GM18951 (cell line): ENCODE results near the gene IFT43.

Experiments used
- POLR2A ChIP-seq: IDR thresholded peaks from 4 replicates; pipeline ENCODE4 v1.6.1; 2011; ENCODE audit warnings: mild to moderate bottlenecking; ENCODE audit not compliant: insufficient read length, insufficient read depth; ENCODE audit errors: extremely low read depth
- in situ Hi-C: fragments of 300-500 bp; cut with MboI; formaldehyde crosslinking; loops from one replicate; pipeline ENCODE4 v1.12.0; 2022; ENCODE audit warnings: low sequenced_read_pairs, mixed read lengths, inconsistent platforms; ENCODE audit not compliant: unreplicated experiment

Gene IFT43

DNA sequence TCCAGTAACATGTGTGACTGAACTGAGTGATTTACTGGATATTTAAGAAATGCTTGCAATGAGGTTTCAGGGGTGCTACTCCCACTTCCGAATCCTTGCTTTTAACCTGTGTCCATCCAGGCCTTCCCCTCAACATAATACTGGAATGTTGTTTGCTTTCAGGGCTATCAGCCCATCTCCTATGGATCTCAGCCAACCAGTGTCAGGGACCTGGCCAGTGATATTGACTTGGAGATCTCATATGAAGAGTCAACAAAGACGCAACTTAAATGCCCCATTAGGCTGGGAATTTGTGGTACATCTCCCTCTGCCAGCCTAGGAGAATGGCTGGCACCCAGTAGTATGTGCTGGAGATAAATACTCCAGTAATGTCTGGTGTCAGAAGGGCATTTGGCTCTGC, 889 bp upstream of the IFT43 start:
- TF ChIP-seq POLR2A, result no peak
- in situ Hi-C loops, result loop anchor here (10.0 kb wide), 1 partner anchor 270 kb away; no protein-coding TSS in a partner anchor

- in situ Hi-C loops, result loop anchor here (10.0 kb wide), 1 partner anchor 272 kb away; no protein-coding TSS in a partner anchor
- no peak for TF ChIP-seq POLR2A
These were observed 839 bp downstream of the IFT43 start for GRCh38 chr14:75986439-75986765.

GRCh38 chr14:75987201-75987970, 1.8 kb downstream of the IFT43 start:
- in situ Hi-C loops, result loop anchor here (10.0 kb wide), 1 partner anchor 273 kb away; no protein-coding TSS in a partner anchor
- no peak for TF ChIP-seq POLR2A

DNA sequence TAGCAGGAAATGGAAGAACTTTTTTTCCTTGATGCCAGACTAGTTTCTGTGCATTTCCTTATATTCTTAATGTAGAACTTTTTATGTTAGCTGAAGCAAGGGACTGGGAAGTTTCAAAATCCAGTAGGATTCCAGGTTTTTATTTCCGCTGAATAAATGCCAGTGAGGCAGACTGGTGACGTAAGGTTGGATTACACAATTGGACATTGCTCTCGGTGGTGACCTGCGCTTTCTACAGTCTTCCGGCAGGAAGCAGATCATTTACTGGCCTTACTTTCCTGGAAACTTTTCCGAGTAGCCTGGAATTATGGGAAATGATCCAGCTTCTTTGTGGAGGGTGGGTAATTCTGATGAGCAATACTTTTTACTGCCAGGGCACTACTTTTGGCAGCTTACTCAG, 3.6 kb downstream of the IFT43 start:
- no peak for TF ChIP-seq POLR2A
- in situ Hi-C loops, result loop anchor here (10.0 kb wide), 1 partner anchor 274 kb away; no protein-coding TSS in a partner anchor

DNA sequence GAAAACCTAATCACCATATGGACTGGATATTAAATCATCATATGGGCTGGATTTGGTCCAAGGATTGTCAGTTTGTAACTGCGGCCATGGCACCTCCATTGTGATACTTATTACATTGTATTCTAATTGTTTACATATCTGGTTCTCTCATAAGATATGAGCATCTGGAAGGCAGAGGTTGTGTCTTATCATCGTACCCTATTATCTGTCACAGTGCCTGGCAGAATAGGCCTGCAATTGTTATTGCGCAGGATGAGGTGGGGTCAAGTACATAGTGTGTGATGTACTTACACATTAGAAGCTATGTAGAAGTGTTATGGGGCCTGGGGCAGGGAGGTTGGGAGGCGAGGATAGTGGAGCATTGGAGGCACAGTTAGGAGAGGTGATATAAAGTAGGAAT, 4.7 kb downstream of the IFT43 start:
- no peak for TF ChIP-seq POLR2A
- in situ Hi-C loops, result no loop called here

GRCh38 chr14:75991753-75992152, 6.2 kb downstream of the IFT43 start:
- in situ Hi-C loops, result no loop called here
- no peak for TF ChIP-seq POLR2A

GRCh38 chr14:75993567-75994041, 8.0 kb downstream of the IFT43 start:
- no peak for TF ChIP-seq POLR2A
- in situ Hi-C loops, result no loop called here

- no peak for TF ChIP-seq POLR2A
- in situ Hi-C loops, result no loop called here
These were observed 9.9 kb downstream of the IFT43 start for GRCh38 chr14:75995372-75996041.

GRCh38 chr14:75996488-75996887, 10.9 kb downstream of the IFT43 start:
- TF ChIP-seq POLR2A, result no peak
- in situ Hi-C loops, result no loop called here

DNA sequence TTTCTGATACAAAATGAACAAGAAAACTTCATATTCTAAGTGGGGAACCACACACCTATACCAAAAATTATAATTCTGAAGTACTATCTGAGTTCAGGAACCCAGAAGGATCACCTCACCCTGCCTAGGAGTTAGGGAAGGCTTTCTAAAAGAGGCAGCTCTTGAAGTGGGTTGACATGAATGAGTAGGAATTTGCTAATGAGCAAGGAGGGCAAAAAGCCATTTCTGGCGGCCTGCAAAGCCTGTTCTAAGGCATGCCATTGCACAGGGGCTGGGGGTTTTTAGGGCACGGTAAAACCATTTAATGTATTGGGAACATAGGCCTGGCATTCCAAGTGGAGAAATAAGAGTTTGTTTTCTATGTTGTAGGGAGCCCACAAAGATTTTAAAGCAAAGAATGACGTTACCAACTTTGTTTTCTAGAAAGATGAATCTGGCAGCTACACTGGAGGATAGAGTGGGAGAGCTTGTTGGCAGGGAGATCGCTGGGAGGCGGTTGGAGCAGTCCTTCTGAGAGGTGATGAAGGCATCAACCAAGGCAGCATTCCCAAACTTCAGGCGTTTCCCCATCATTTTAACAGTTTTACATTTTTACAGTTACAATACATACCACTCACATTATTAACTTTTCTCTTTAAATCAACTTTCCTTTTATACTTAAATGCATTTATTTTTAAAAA, 14.1 kb downstream of the IFT43 start:
- in situ Hi-C loops, result no loop called here

GRCh38 chr14:76002383-76002782, 16.8 kb downstream of the IFT43 start:
- in situ Hi-C loops, result no loop called here
- TF ChIP-seq POLR2A, result no peak

More for the DNA sequence above, 14.1 kb downstream of the IFT43 start:
- no peak for TF ChIP-seq POLR2A

GRCh38 chr14:76006253-76006652, 20.7 kb downstream of the IFT43 start:
- in situ Hi-C loops, result no loop called here
- TF ChIP-seq POLR2A, result no peak

- TF ChIP-seq POLR2A, result no peak
- in situ Hi-C loops, result no loop called here
These were observed 21.8 kb downstream of the IFT43 start for GRCh38 chr14:76007379-76007778.
